ENCODE data around the gene AFAP1L2.

- TF ChIP-seq CTCF (IDR thresholded peaks at IDR 0.05; ENCODE audit: low read depth, low read length, poor library complexity, severe bottlenecking) (no peak), EZH2phosphoT487 (IDR thresholded peaks at IDR 0.05; ENCODE audit: borderline replicate concordance, low read length) (no peak)
These were observed 57.9 kb downstream of the AFAP1L2 start for GRCh38 chr10:114346176-114347031.
